Measurements from ENCODE around the gene HSPB1.
"Not testable (repeated sequence)": the region's sequence is repeated elsewhere in the genome, so short reads cannot be mapped to it uniquely, and the experiment has no call there.

The HSPB1 gene

GRCh38 chr7:76281706-76282343 is 20.6 kb upstream of the HSPB1 start:
- no peak for DNase-seq (ENCODE audit: low spot score)

DNA sequence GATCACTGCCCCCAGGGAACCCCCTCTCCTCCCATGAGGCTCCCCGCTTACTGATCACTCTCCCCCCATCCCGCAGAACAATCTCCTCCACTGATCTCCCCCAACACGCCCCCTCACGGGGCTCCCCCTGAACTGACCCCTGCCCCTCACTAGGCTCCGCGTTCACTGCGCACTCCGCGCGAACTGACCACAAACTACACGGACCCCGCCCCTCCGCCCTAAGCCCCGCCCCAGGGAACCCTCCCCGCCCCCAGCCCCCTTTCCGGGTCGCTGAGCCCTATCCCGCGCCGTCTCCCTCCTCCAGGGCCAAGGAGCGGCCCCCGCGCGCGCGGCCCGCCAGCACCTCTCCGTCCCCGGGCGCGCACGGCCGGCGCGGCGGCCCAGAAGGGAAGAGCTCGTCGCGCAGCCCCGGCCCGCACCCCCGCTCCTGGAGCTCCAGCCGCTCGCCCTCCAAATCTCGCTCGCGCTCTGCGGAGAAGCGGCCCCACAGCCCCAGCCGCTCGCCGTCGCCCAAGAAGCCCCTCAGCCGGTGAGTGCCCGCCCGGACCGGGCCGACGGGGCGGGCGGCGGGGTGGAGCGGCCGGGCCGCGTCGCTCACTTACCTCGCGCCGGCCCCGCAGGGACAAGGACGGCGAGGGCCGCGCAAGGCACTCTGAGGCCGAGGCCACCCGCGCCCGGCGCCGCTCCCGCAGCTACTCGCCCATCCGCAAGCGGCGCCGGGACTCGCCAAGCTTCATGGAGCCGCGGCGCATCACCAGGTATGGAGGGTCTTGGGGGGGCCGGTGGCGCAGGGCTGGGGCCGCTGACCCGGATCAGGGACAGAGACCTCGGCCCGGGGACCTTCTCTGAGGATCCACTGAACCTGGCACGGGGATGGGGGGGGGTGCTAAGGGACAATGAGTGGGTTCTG is 19.9 kb upstream of the HSPB1 start:
- peak; percentile 60 for DNase-seq (ENCODE audit: low spot score)

DNA sequence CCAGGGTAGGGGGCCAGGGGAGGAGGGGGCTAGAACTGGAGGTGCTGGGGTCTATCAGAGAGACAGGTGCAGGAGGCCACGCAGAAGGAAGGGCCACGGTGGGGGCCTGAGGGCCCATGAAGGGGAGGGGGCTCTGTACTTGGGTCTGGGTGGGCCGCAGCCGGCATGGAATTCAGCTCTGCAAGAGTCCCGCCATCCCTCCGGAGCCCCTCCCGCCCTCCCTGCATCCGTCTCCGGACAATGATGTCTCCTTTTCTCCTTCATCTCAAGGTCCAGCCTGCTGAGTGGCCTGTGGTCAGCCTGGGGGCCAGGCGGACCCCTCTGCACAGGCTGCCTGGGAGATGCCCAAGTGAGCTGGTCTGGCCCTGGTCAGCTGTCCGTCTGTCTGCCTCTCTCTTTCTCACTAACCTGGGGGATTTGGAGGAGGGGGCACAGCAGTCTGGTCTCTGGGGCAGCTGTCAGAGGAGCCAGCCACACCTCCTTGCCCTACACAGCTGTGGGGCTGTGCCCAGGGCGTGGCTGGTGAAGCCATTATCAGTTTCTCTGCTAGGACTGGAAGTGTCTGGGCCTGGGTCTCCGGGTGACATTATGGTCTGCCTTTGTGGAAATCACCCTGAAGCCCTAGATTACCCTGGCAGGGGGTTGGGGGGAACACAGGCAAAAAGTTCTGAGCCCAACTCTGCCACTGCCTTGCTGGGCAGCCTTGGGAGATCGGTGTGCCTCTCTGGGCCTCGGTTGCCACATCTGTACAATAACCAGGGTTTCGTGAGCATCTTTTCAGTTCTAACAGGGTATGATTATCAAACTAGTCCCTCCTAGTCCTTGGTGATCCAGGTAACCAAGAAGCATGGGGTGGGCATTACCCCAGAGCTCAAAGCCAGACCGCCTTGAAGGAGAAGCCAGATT is 19.0 kb upstream of the HSPB1 start:
- DNase-seq (ENCODE audit: low spot score): no peak

DNA sequence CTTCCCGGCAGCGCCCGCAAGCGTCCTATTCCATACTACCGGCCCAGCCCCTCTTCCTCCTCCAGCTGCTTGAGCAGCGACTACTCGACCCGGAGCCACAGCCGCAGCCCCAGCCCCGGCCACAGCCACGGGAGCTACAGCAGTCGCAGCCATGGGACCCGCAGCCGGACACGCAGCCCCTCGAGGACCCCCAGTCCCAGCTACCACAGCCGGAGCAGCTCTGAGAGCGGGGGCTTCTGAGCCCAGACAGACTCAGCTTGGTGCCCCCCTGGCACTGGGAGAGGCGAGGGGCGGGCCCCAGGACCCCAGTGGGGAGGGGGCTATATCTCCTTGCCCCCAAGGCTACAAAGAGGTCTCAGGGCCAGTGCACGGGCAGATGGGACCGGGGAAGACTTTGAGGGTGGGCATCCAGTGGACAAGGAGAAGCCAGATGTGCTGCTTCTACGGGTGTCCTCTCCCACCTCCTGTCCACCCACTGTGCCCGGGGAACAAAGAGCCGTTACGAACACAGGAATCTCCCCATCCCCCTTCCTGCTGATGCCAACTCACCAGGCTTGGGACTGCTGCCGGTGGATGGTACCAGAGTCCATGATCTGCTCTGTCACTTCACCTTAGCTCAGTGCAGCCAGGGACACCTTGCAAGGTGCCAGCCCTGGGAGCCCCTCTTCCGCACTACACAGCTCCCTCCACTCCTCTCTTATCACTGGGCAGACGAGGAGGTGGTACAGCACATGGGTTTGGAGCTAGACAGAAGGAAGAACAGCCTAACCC is 16.7 kb upstream of the HSPB1 start:
- DNase-seq (ENCODE audit: low spot score): no peak

GRCh38 chr7:76286842-76287403 is 15.6 kb upstream of the HSPB1 start:
- no peak for DNase-seq (ENCODE audit: low spot score)

- not testable (repeated sequence) for DNase-seq (ENCODE audit: low spot score)
Observed at GRCh38 chr7:76290847-76291350, 11.6 kb upstream of the HSPB1 start.

DNA sequence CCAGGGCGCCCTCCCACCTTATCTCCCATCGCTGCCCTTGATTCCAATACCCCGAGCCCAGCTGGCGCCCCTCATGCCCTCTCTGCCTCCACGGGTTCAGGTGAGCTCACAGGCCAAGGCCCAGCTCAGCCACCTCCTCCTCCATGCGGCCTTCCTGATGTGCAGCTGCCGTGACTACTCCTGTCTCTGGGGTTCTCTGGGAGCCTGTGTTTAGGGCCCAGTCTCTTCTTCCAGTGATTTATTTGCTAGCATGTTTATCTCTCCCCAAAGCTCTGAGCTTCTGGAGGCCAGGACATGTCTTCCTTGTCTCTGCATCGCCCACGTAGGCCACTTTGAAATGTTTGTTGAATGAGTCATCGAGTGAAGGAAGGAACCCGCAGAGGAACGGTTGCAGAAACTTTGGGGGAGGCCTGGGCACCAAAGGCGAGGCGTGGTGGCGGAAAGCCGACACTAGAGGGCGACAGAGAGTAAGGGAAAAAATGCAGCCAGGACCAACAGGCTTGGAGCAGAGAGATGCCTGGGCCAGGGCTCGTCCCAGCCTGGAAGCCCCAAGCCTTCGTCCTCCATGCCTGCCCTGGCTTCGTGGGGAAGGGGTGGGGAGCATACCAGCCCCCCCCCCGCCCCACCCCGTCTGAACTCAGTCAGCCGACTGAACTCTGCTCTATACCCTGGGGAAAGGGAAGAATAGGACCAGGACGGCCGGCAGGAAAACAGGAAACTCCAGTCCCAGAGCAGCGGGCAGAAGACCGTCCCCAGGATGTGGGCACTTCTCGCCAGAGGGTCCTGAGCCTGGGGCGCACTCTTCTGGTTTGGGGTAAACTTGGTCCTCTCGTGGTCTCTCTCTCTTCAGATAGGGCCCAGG is 10.9 kb upstream of the HSPB1 start:
- DNase-seq (ENCODE audit: low spot score): peak; percentile 89

- DNase-seq (ENCODE audit: low spot score): no peak
Observed at GRCh38 chr7:76292213-76292573, 10.3 kb upstream of the HSPB1 start.

GRCh38 chr7:76292911-76293310 is 9.6 kb upstream of the HSPB1 start:
- not testable (repeated sequence) for DNase-seq (ENCODE audit: low spot score)

DNA sequence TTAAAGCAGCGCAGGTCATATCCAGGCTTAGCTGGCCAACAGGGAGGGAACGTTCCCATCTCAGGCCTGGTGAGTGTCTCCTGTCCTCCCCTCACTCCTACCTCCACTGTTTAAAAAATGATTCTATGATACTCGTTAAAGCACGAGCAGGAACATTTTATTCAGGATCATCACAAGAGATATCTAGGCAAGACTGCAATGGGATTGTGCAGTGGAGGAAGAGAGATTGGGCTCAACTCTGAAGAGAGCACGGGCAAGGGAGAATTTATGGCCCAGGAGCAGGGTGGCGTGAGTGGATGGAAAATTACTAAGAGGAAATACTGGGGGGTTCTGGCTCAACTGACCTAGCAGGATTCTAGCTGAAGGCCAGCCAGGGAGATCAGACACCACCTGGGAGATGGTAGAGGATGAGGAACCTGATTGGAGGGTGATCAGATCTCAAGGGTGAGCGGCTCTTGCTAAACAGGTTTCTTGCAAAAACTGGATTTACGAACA is 9.0 kb upstream of the HSPB1 start:
- DNase-seq (ENCODE audit: low spot score): no peak

GRCh38 chr7:76294344-76295024 is 8.0 kb upstream of the HSPB1 start:
- peak; percentile 88 for DNase-seq (ENCODE audit: low spot score)

- peak; percentile 67 for DNase-seq (ENCODE audit: low spot score)
Observed at GRCh38 chr7:76296743-76297740, 5.4 kb upstream of the HSPB1 start.

GRCh38 chr7:76300166-76300731 is 2.2 kb upstream of the HSPB1 start:
- DNase-seq (ENCODE audit: low spot score): no peak

- DNase-seq (ENCODE audit: low spot score): no peak
Observed at GRCh38 chr7:76301000-76301399, 1.5 kb upstream of the HSPB1 start.

DNA sequence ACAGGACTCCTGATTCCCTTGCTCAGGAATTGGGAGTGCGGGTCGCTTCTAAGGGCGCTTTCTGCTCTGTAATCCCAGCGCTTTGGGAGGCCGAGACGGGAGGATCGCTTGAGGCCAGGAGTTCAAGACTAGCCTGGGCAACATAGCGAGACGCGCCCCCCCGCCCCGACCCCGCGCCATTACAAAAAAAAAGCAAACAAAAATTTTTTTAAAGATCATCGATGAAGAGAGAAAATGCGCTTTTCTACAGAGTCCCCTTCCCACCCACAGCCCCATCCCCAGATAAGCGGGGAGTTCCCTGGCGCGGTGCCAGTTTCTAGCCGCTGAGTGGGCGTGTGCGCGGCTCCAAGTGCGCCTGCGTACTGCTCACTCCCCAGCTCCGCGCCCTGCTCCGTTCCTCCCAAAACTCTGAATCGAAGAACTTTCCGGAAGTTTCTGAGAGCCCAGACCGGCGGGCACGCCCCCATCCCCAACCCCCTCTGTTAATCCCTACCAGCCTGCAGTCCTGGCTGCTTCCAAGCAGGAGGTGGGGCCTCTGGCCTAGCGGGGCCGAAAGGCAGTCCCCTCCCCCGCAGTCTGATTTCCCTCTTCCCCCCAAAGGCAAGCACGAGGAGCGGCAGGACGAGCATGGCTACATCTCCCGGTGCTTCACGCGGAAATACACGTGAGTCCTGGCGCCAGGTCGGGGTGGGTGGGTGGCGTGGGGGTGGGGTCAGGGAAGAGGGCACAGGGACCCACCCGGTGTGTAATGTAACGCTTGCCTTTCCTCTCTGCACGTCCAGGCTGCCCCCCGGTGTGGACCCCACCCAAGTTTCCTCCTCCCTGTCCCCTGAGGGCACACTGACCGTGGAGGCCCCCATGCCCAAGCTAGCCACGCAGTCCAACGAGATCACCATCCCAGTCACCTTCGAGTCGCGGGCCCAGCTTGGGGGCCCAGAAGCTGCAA is 1.0 kb downstream of the HSPB1 start:
- peak; percentile 93 for DNase-seq (ENCODE audit: low spot score)

DNA sequence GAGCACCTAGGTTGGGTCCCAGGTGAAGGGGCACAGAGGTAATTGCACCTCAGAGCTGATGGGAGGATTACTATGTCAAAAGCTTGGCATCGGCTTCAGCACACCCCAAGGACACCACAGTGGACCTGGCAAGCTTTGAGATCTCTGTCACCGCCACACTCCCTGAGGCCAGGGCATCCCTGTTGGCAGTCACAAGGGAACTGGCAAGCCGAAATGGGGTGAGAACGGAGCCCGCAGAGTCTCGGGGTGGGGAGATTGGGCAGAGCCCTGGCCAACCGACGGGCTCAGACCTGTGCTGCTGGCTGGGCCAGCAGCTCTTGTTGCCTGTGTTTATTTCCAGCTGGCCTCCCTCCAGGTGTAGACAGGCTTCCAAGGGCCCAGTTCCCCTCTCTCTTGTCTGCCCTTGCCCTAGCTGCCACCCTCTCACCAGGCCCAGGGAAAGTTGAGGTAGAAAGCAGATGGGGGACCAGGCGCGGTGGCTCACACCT is 2.5 kb downstream of the HSPB1 start:
- DNase-seq (ENCODE audit: low spot score): no peak
